ENCODE results near the gene PRDM12. TPM values are rescaled to one million over a fixed set of nuclear protein-coding genes. Genes with fewer than 3 reads are reported as not detected.

PRDM12 gene
- total RNA-seq, 1 donor from 2014 or later, result not detected

- H3K4me3 Mint-ChIP-seq, result no peak overlapping the region
- CTCF ChIA-PET, result no interaction called here
- no peak for DNase-seq
- peaks cover 81% of the 10 kb centered on the region for H3K36me3 Mint-ChIP-seq (ENCODE audit: low read depth)
- H3K27ac Mint-ChIP-seq, result no peak overlapping the region
- H3K27me3 Mint-ChIP-seq, result no peaks in the 10 kb centered on the region
- POLR2A ChIA-PET, result no interaction called here
- intact Hi-C loops (cut with micrococcal nuclease), result no loop called here
- no peaks in the 10 kb centered on the region for H3K9me3 Mint-ChIP-seq
- ATAC-seq (ENCODE audit: low read depth), result no peak
- no peak for TF ChIP-seq CTCF (IDR thresholded peaks at IDR 0.05)
- H3K4me1 Mint-ChIP-seq, result no peaks in the 10 kb centered on the region
These were observed 29.6 kb upstream of the PRDM12 start for GRCh38 chr9:130634801-130635200.

GRCh38 chr9:130635306-130635705, 29.1 kb upstream of the PRDM12 start:
- ChIA-PET POLR2A (no interaction called here), CTCF (no interaction called here)
- DNase-seq (no peak), ATAC-seq (ENCODE audit: low read depth) (no peak)
- intact Hi-C loops (cut with micrococcal nuclease), result no loop called here
- Mint-ChIP-seq H3K4me3 (no peak overlapping the region), H3K36me3 (ENCODE audit: low read depth) (peaks cover 77% of the 10 kb centered on the region), H3K27ac (no peak overlapping the region), H3K4me1 (no peaks in the 10 kb centered on the region), H3K9me3 (no peaks in the 10 kb centered on the region), H3K27me3 (no peaks in the 10 kb centered on the region)
- TF ChIP-seq CTCF (IDR thresholded peaks at IDR 0.05), result no peak

- H3K4me3 Mint-ChIP-seq, result no peak overlapping the region
- intact Hi-C loops (cut with micrococcal nuclease), result no loop called here
- ATAC-seq (ENCODE audit: low read depth) (no peak), DNase-seq (no peak)
- no peaks in the 10 kb centered on the region for H3K9me3 Mint-ChIP-seq
- TF ChIP-seq CTCF (IDR thresholded peaks at IDR 0.05), result no peak
- H3K4me1 Mint-ChIP-seq, result no peaks in the 10 kb centered on the region
- no peaks in the 10 kb centered on the region for H3K27me3 Mint-ChIP-seq
- CTCF ChIA-PET, result no interaction called here
- peaks cover 71% of the 10 kb centered on the region for H3K36me3 Mint-ChIP-seq (ENCODE audit: low read depth)
- POLR2A ChIA-PET, result no interaction called here
- H3K27ac Mint-ChIP-seq, result no peak overlapping the region
These were observed 28.4 kb upstream of the PRDM12 start for GRCh38 chr9:130635721-130636647.

GRCh38 chr9:130636648-130637020, 27.8 kb upstream of the PRDM12 start:
- Mint-ChIP-seq H3K27ac (no peak overlapping the region), H3K4me1 (no peaks in the 10 kb centered on the region), H3K36me3 (ENCODE audit: low read depth) (peaks cover 64% of the 10 kb centered on the region), H3K9me3 (no peaks in the 10 kb centered on the region), H3K4me3 (no peak overlapping the region), H3K27me3 (no peaks in the 10 kb centered on the region)
- intact Hi-C loops (cut with micrococcal nuclease), result no loop called here
- DNase-seq, result no peak
- ChIA-PET CTCF (no interaction called here), POLR2A (no interaction called here)
- ATAC-seq (ENCODE audit: low read depth), result no peak
- TF ChIP-seq CTCF (IDR thresholded peaks at IDR 0.05), result no peak

GRCh38 chr9:130638284-130639123, 25.9 kb upstream of the PRDM12 start:
- DNase-seq (no peak), ATAC-seq (ENCODE audit: low read depth) (no peak)
- Mint-ChIP-seq H3K9me3 (no peaks in the 10 kb centered on the region), H3K4me3 (no peak overlapping the region), H3K4me1 (no peaks in the 10 kb centered on the region), H3K27ac (no peak overlapping the region), H3K36me3 (ENCODE audit: low read depth) (peaks cover 47% of the 10 kb centered on the region), H3K27me3 (no peaks in the 10 kb centered on the region)
- intact Hi-C loops (cut with micrococcal nuclease), result no loop called here
- no peak for TF ChIP-seq CTCF (IDR thresholded peaks at IDR 0.05)
- ChIA-PET CTCF (no interaction called here), POLR2A (no interaction called here)
